ENCODE data around the gene OSBPL5. TPM values are rescaled to one million over a fixed set of nuclear protein-coding genes. Genes with fewer than 3 reads are reported as not detected.

The OSBPL5 gene
- total and polyA plus RNA-seq, 9 of the 15 experiments (the other 6 are each of a cell fraction or from before 2014, with no cell fraction given) = 0.06 to 14.8 (median 3.2) TPM

- no peak for TF ChIP-seq HINFP (tag; conservative IDR thresholded peaks at IDR 0.05; ENCODE audit: low read depth)
- TF ChIP-seq, protein P1, sequence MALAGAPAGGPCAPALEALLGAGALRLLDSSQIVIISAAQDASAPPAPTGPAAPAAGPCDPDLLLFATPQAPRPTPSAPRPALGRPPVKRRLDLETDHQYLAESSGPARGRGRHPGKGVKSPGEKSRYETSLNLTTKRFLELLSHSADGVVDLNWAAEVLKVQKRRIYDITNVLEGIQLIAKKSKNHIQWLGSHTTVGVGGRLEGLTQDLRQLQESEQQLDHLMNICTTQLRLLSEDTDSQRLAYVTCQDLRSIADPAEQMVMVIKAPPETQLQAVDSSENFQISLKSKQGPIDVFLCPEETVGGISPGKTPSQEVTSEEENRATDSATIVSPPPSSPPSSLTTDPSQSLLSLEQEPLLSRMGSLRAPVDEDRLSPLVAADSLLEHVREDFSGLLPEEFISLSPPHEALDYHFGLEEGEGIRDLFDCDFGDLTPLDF (CRISPR knock-in tag; IDR thresholded peaks at IDR 0.05) = no peak
- TF ChIP-seq FOXK1 (CRISPR knock-in tag; IDR thresholded peaks at IDR 0.05; ENCODE audit: borderline replicate concordance) = no peak
- TF ChIP-seq MTA1 (IDR thresholded peaks at IDR 0.05; ENCODE audit: borderline replicate concordance) = no peak
- TF ChIP-seq, protein P2, sequence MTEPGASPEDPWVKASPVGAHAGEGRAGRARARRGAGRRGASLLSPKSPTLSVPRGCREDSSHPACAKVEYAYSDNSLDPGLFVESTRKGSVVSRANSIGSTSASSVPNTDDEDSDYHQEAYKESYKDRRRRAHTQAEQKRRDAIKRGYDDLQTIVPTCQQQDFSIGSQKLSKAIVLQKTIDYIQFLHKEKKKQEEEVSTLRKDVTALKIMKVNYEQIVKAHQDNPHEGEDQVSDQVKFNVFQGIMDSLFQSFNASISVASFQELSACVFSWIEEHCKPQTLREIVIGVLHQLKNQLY (CRISPR knock-in tag; conservative IDR thresholded peaks at IDR 0.05) = no peak
- no peak for TF ChIP-seq PHF21A (IDR thresholded peaks at IDR 0.05; ENCODE audit: borderline replicate concordance, low read depth)
- peak; percentile 66 for TF ChIP-seq USF2 (CRISPR knock-in tag; IDR thresholded peaks at IDR 0.05)
- peak; percentile 65 for TF ChIP-seq ZNF316 (IDR thresholded peaks at IDR 0.05)
- no peak for TF ChIP-seq TBP (optimal IDR thresholded peaks at IDR 0.05; ENCODE audit: low read depth, low read length)
- no peak for TF ChIP-seq LEF1 (IDR thresholded peaks at IDR 0.05)
- peak in 1 of 2 experiments; percentile 9 for TF ChIP-seq E2F6 (IDR thresholded peaks at IDR 0.05; ENCODE audit: borderline replicate concordance in 1 of 2, extremely low read depth in 1 of 2, insufficient read depth in 1 of 2, insufficient read length in 1 of 2, low read depth in 1 of 2, low read length in 1 of 2, poor library complexity in 1 of 2, severe bottlenecking in 1 of 2)
- TF ChIP-seq ZNF239 (CRISPR knock-in tag; IDR thresholded peaks at IDR 0.05) = no peak
- no peak for TF ChIP-seq TBL1XR1 (IDR thresholded peaks at IDR 0.05; ENCODE audit: low read length in 2 of 2)
- TF ChIP-seq, protein P3, sequence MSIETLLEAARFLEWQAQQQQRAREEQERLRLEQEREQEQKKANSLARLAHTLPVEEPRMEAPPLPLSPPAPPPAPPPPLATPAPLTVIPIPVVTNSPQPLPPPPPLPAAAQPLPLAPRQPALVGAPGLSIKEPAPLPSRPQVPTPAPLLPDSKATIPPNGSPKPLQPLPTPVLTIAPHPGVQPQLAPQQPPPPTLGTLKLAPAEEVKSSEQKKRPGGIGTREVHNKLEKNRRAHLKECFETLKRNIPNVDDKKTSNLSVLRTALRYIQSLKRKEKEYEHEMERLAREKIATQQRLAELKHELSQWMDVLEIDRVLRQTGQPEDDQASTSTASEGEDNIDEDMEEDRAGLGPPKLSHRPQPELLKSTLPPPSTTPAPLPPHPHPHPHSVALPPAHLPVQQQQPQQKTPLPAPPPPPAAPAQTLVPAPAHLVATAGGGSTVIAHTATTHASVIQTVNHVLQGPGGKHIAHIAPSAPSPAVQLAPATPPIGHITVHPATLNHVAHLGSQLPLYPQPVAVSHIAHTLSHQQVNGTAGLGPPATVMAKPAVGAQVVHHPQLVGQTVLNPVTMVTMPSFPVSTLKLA (conservative IDR thresholded peaks at IDR 0.05) = peak; percentile 70 to 81
- no peak for TF ChIP-seq MAZ (CRISPR knock-in tag; conservative IDR thresholded peaks at IDR 0.05 in 1 of 2, IDR thresholded peaks at IDR 0.05 in 1 of 2)
These were observed 113.7 kb downstream of the OSBPL5 start (continued) for GRCh38 chr11:3051196-3052108.
